DOHH2 (cell line): Measurements from ENCODE around the gene SELENOW.

Source experiments
- H3F3A ChIP-seq: fragments of 200-600 bp; sonication (generic), shearing (Covaris generic); 2 replicates; pipeline ENCODE4 v1.6.0; 2016; ENCODE audit warnings: antibody characterized with exemption, mild to moderate bottlenecking; ENCODE audit not compliant: control insufficient read depth, insufficient read depth
- H3K27ac ChIP-seq: fragments of 200-600 bp; sonication (generic); 2 replicates; pipeline ENCODE4 v1.5.1; 2014; ENCODE audit warnings: low read depth, mild to moderate bottlenecking, low read length, moderate library complexity
- H3K27me3 ChIP-seq: fragments of 200-600 bp; sonication (generic); 2 replicates; pipeline ENCODE4 v1.6.1; 2014; ENCODE audit warnings: mild to moderate bottlenecking, low read length, mixed read lengths; ENCODE audit not compliant: control insufficient read depth
- H3K36me3 ChIP-seq: fragments of 200-600 bp; sonication (generic); 2 replicates; pipeline ENCODE4 v1.6.1; 2014; ENCODE audit warnings: mild to moderate bottlenecking, low read length, moderate library complexity, mixed read lengths; ENCODE audit not compliant: control insufficient read depth
- H3K4me1 ChIP-seq: fragments of 200-600 bp; sonication (generic); 2 replicates; pipeline ENCODE4 v1.6.1; 2014; ENCODE audit warnings: mild to moderate bottlenecking, low read length, mixed read lengths; ENCODE audit not compliant: control insufficient read depth
- H3K4me2 ChIP-seq: fragments of 200-600 bp; sonication (generic); 2 replicates; pipeline ENCODE4 v1.6.0; 2014; ENCODE audit warnings: mild to moderate bottlenecking, low read length, moderate library complexity
- H3K4me3 ChIP-seq: fragments of 200-600 bp; sonication (generic); 2 replicates; pipeline ENCODE4 v1.5.1; 2014; ENCODE audit warnings: mild to moderate bottlenecking, low read length, mixed read lengths
- H3K79me2 ChIP-seq: fragments of 200-600 bp; sonication (generic); 2 replicates; pipeline ENCODE4 v1.6.1; 2014; ENCODE audit warnings: mild to moderate bottlenecking, low read length, mixed read lengths; ENCODE audit not compliant: control insufficient read depth
- H3K9me2 ChIP-seq: fragments of 200-600 bp; sonication (generic); replicated peaks from 2 replicates; pipeline ENCODE4 v1.6.1; 2014; ENCODE audit warnings: mild to moderate bottlenecking, low read length, mixed read lengths; ENCODE audit not compliant: control insufficient read depth
- H3K9me3 ChIP-seq: fragments of 200-600 bp; sonication (generic); 2 replicates; pipeline ENCODE4 v1.6.1; 2014; ENCODE audit warnings: antibody characterized with exemption, low read length, mixed read lengths; ENCODE audit not compliant: control insufficient read depth, insufficient read depth
- H4K20me1 ChIP-seq: fragments of 200-600 bp; sonication (generic); 2 replicates; pipeline ENCODE4 v1.6.0; 2014; ENCODE audit warnings: low read depth, mild to moderate bottlenecking, antibody characterized with exemption, low read length, moderate library complexity; ENCODE audit not compliant: control insufficient read depth, insufficient read depth
- EZH2phosphoT487 ChIP-seq: fragments of 200-600 bp; sonication (generic); IDR thresholded peaks from 2 replicates; pipeline ENCODE4 v1.6.1; 2017; ENCODE audit warnings: borderline replicate concordance, mild to moderate bottlenecking, antibody characterized with exemption, low read length, moderate library complexity, mixed read lengths
- TF ChIP-seq, protein P1 (sequence below): fragments of 200-600 bp; sonication (generic); IDR thresholded peaks from one replicate; pipeline ENCODE4 v1.5.1; 2014; ENCODE audit warnings: antibody characterized with exemption, mild to moderate bottlenecking, low read depth, low read length; ENCODE audit not compliant: poor library complexity, severe bottlenecking

The SELENOW gene

DNA sequence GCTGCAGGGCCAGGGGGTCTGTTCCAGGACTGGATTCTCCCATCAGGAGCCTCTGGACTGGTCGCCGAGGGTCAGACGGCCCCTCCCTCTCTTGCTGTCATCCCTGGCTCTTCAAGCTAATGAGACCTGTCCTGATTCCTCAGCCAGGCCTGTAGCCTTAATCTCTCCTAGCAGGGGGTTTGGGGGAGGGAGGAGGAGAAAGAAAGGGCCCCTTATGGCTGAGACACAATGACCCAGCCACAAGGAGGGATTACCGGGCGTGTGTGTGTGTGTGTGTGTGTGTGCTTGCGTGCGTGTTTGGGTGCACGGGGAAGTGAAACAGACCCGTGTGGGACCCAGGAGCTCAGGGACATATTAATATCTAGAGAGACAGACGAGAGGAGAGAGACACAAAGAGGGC is 41.4 kb downstream of the SELENOW start:
- H3K4me3 ChIP-seq: no peak overlapping the region
- H3K4me2 ChIP-seq: no peak overlapping the region
- TF ChIP-seq, protein P1, sequence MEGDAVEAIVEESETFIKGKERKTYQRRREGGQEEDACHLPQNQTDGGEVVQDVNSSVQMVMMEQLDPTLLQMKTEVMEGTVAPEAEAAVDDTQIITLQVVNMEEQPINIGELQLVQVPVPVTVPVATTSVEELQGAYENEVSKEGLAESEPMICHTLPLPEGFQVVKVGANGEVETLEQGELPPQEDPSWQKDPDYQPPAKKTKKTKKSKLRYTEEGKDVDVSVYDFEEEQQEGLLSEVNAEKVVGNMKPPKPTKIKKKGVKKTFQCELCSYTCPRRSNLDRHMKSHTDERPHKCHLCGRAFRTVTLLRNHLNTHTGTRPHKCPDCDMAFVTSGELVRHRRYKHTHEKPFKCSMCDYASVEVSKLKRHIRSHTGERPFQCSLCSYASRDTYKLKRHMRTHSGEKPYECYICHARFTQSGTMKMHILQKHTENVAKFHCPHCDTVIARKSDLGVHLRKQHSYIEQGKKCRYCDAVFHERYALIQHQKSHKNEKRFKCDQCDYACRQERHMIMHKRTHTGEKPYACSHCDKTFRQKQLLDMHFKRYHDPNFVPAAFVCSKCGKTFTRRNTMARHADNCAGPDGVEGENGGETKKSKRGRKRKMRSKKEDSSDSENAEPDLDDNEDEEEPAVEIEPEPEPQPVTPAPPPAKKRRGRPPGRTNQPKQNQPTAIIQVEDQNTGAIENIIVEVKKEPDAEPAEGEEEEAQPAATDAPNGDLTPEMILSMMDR: no peak
- TF ChIP-seq EZH2phosphoT487: no peak
- no peaks in the 10 kb centered on the region for H3K9me3 ChIP-seq
- no peaks in the 10 kb centered on the region for H3K36me3 ChIP-seq
- peaks cover 23% of the 10 kb centered on the region for H3K27me3 ChIP-seq
- no peaks in the 10 kb centered on the region for H3K79me2 ChIP-seq
- H3F3A ChIP-seq: no peaks in the 10 kb centered on the region
- H3K9me2 ChIP-seq: no peaks in the 10 kb centered on the region
- no peak overlapping the region for H3K27ac ChIP-seq
- H4K20me1 ChIP-seq: no peaks in the 10 kb centered on the region
- H3K4me1 ChIP-seq: peaks cover 8% of the 10 kb centered on the region

DNA sequence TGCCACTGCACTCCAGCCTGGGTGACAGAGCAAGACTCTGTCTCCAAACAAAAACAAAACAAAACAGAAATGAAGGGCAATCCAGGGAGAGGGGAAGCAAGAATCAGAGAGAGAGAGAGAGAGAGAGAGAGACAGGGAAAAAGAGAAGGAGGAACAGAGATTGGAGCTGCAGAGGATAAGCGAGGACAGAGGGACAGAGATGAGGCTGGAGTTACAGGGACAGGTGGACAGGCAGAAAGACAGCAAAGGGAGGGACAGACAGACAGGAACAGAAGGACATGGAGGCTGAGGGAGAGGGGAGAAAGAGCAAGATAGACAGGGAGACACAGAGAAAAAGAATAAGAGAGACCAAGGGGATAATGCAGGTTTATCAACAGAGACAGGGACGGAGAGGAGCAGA is 41.9 kb downstream of the SELENOW start:
- Histone ChIP-seq H3K27me3 (peaks cover 23% of the 10 kb centered on the region), H3K4me3 (no peak overlapping the region), H3K36me3 (no peaks in the 10 kb centered on the region), H3K79me2 (no peaks in the 10 kb centered on the region), H3K9me2 (no peaks in the 10 kb centered on the region), H3F3A (no peaks in the 10 kb centered on the region), H3K4me2 (no peak overlapping the region), H3K9me3 (no peaks in the 10 kb centered on the region), H4K20me1 (no peaks in the 10 kb centered on the region), H3K27ac (no peak overlapping the region), H3K4me1 (peaks cover 8% of the 10 kb centered on the region)
- TF ChIP-seq, protein P1: no peak
- TF ChIP-seq EZH2phosphoT487: no peak

DNA sequence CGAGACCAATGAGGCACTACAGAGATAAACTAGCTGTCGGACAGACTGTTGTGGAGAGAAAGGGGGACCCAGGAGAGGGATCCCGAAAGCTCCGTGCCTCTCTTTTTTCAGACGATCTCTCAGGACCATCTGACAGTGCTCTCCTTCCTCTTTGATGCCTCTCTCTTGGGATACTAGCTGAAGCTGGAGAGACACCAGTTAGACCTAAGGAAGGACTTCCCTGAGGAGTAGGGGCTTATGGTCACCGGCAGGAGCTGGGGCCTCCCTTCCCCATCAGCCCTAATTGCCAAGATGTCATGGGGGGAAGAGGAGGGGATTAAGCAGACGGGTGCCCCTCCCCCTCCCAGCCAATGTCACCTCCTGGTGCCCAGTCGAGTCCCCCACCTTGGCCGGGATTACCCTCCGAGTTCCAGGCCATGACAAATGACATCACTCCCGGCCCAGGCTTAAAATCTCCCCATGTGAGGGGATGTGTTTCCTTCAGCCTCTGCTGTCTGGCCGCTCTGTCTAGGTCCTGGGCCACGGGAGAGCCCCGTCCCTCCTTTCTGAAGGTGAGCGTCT is 43.0 kb downstream of the SELENOW start, which contains the start of gene CRX:
TSS of gene CRX (plus strand) at position 478 of the 561 bp plus-strand sequence. CDS start 12,507 bp downstream, outside the sequence.
- Histone ChIP-seq H3K27me3 (peaks cover 23% of the 10 kb centered on the region), H3F3A (no peaks in the 10 kb centered on the region), H3K79me2 (no peaks in the 10 kb centered on the region), H3K9me3 (no peaks in the 10 kb centered on the region), H3K36me3 (no peaks in the 10 kb centered on the region), H3K4me3 (no peak within 1 kb of the TSS), H4K20me1 (no peaks in the 10 kb centered on the region), H3K4me2 (no peak within 1 kb of the TSS), H3K4me1 (peaks cover 8% of the 10 kb centered on the region), H3K9me2 (no peaks in the 10 kb centered on the region), H3K27ac (no peak within 1 kb of the TSS)
- TF ChIP-seq, protein P1: no peak
- no peak for TF ChIP-seq EZH2phosphoT487
